Naive thymus-derived CD4-positive, alpha-beta T cell (primary cell): ENCODE results near the gene COLQ. TPM values are rescaled to one million over a fixed set of nuclear protein-coding genes. Genes with fewer than 3 reads are reported as not detected.

Source experiments
- ATAC-seq: fragments of 150-1000 bp; cut with Tn5 transposase; 2 replicates; pipeline ENCODE4 v1.10.0; 2021; ENCODE audit warnings: mild to moderate bottlenecking, moderate library complexity
- CTCF ChIA-PET: fragments of 350-600 bp; sonication (Branson Sonifier 250); formaldehyde crosslinking; loops from one replicate; lab custom pipeline; 2021; ENCODE audit warnings: antibody characterized with exemption; lab: Charles Lee
- POLR2A ChIA-PET: fragments of 350-600 bp; sonication (Branson Sonifier 250); formaldehyde crosslinking; loops from one replicate; lab custom pipeline; 2021; ENCODE audit warnings: antibody characterized with exemption, inconsistent platforms; lab: Charles Lee
- DNase-seq, 9 donors: peaks; one replicate each; pipeline versions ENCODE4 v3.0.0 to v3.0.0-alpha.2; 2020 to 2022; ENCODE audit warnings: mixed read lengths in 1 of 9
- H3K27ac ChIP-seq: one replicate; pipeline ENCODE4 v1.7.0; 2013; ENCODE audit warnings: mild to moderate bottlenecking, low read depth, low read length, moderate library complexity
- H3K27me3 ChIP-seq, 2 donors: one replicate each; pipeline ENCODE4 v1.7.0; 2013; ENCODE audit warnings: low read length in 2 of 2, mild to moderate bottlenecking in 2 of 2, moderate library complexity in 2 of 2; ENCODE audit not compliant: control insufficient read depth in 2 of 2, insufficient read depth in 2 of 2
- H3K36me3 ChIP-seq, 3 experiments: 1 replicate in 2 of 3; 2 replicates in 1 of 3; pipeline ENCODE4 v1.7.0; 2013; ENCODE audit warnings: low read length in 3 of 3, mild to moderate bottlenecking in 3 of 3, moderate library complexity in 1 of 3; ENCODE audit not compliant: insufficient read depth in 3 of 3, control insufficient read depth in 2 of 3
- H3K4me1 ChIP-seq, 2 donors: one replicate each; pipeline ENCODE4 v1.7.0; 2013; ENCODE audit warnings: low read length in 2 of 2, mild to moderate bottlenecking in 2 of 2, moderate library complexity in 1 of 2; ENCODE audit not compliant: control insufficient read depth in 2 of 2, insufficient read depth in 2 of 2
- H3K4me3 ChIP-seq: 2 replicates; pipeline ENCODE4 v1.7.0; 2013; ENCODE audit warnings: mild to moderate bottlenecking, low read length
- H3K9me3 ChIP-seq, 3 experiments: 1 replicate in 2 of 3; 2 replicates in 1 of 3; pipeline ENCODE4 v1.7.0; 2013; ENCODE audit warnings: low read length in 3 of 3; ENCODE audit not compliant: control insufficient read depth in 2 of 3
- H3K27ac Mint-ChIP-seq, 9 donors: one replicate each; pipeline ENCODE4 v1.8.0; 2020 to 2022; ENCODE audit warnings: mixed read lengths in 9 of 9, mild to moderate bottlenecking in 8 of 9, moderate library complexity in 5 of 9, inconsistent platforms in 2 of 9
- H3K27me3 Mint-ChIP-seq, 5 donors: one replicate each; pipeline ENCODE4 v1.8.0; 2021 to 2022; ENCODE audit warnings: mixed read lengths in 5 of 5, mild to moderate bottlenecking in 1 of 5
- H3K36me3 Mint-ChIP-seq, 5 donors: one replicate each; pipeline ENCODE4 v1.8.0; 2020 to 2022; ENCODE audit warnings: mixed read lengths in 5 of 5, mild to moderate bottlenecking in 3 of 5, inconsistent platforms in 1 of 5
- H3K4me1 Mint-ChIP-seq, 7 donors: one replicate each; pipeline ENCODE4 v1.8.0; 2020 to 2022; ENCODE audit warnings: mixed read lengths in 7 of 7, mild to moderate bottlenecking in 3 of 7, inconsistent platforms in 1 of 7
- H3K4me3 Mint-ChIP-seq, 10 donors: one replicate each; pipeline ENCODE4 v1.8.0; 2020 to 2022; ENCODE audit warnings: mild to moderate bottlenecking in 10 of 10, mixed read lengths in 10 of 10, moderate library complexity in 6 of 10, inconsistent platforms in 2 of 10
- H3K9me3 Mint-ChIP-seq, 11 donors: one replicate each; pipeline ENCODE4 v1.8.0; 2020 to 2022; ENCODE audit warnings: mixed read lengths in 11 of 11, mild to moderate bottlenecking in 4 of 11, inconsistent platforms in 1 of 11, moderate library complexity in 1 of 11
- intact Hi-C, 2 donors: fragments of 100-400 bp; cut with micrococcal nuclease; formaldehyde crosslinking; loops; one replicate each; pipeline ENCODE4 v1.15.1; 2023
- polyA plus RNA-seq, 2 donors: library from polyadenylated mRNA; unstranded; fragments of 300-500 nt; fragmentation: Illumina TruSeq; gene quantifications; one replicate each; pipeline ENCODE4 v1.2.3, GENCODE V29; 2021
- total RNA-seq, 6 experiments: library from RNA in 5 of 6; stranded (reverse) in 5 of 6; gene quantifications; 1 replicate in 5 of 6; 2 replicates in 1 of 6; pipeline ENCODE4 v1.2.3 and lab custom pipeline; 2021 to 2026

The COLQ gene
- total and polyA plus RNA-seq, 7 experiments from 2014 or later: 0.26 to 6.6 (median 3.7) TPM

- Mint-ChIP-seq H3K27ac (no peak overlapping the region), H3K27me3 (peaks cover 0 to 13% (median 0%) of the 10 kb centered on the region in 5 donors), H3K4me1 (peaks cover 0 to 4% (median 0%) of the 10 kb centered on the region in 7 donors), H3K4me3 (no peak overlapping the region), H3K9me3 (no peaks in the 10 kb centered on the region), H3K36me3 (peaks cover 0 to 7% (median 3%) of the 10 kb centered on the region in 5 donors)
- ChIA-PET CTCF (no interaction called here), POLR2A (no interaction called here)
- no peaks in the 10 kb centered on the region for H3K27me3 ChIP-seq
- peaks cover 0 to 25% of the 10 kb centered on the region in 2 donors for H3K4me1 ChIP-seq
- no peak for DNase-seq
- H3K9me3 ChIP-seq: no peaks in the 10 kb centered on the region
- H3K4me3 ChIP-seq: no peak overlapping the region
- no peak for ATAC-seq
- intact Hi-C loops: no loop called here
- no peak overlapping the region for H3K27ac ChIP-seq
- no peaks in the 10 kb centered on the region for H3K36me3 ChIP-seq
Measured at GRCh38 chr3:15470849-15471248, 50.7 kb downstream of the COLQ start.

- POLR2A ChIA-PET: no interaction called here
- no peak overlapping the region for H3K4me3 Mint-ChIP-seq
- CTCF ChIA-PET: no interaction called here
Measured at GRCh38 chr3:15470261-15470660, 51.2 kb downstream of the COLQ start.

GRCh38 chr3:15467227-15468181 is 54.0 kb downstream of the COLQ start:
- peak overlapping the region in 3 of 9 donors; percentile 18 to 64 (median 21) for H3K27ac Mint-ChIP-seq
- CTCF ChIA-PET: no interaction called here

More at GRCh38 chr3:15470261-15470660, 51.2 kb downstream of the COLQ start:
- ATAC-seq: no peak
- Histone ChIP-seq H3K9me3 (no peaks in the 10 kb centered on the region), H3K36me3 (no peaks in the 10 kb centered on the region), H3K4me1 (peaks cover 0 to 25% of the 10 kb centered on the region in 2 donors), H3K4me3 (no peak overlapping the region), H3K27ac (no peak overlapping the region), H3K27me3 (no peaks in the 10 kb centered on the region)
- peaks cover 0 to 4% (median 0%) of the 10 kb centered on the region in 7 donors for H3K4me1 Mint-ChIP-seq
- H3K9me3 Mint-ChIP-seq: no peaks in the 10 kb centered on the region
- no peak overlapping the region for H3K27ac Mint-ChIP-seq
- no peak for DNase-seq
- H3K36me3 Mint-ChIP-seq: peaks cover 0 to 7% (median 3%) of the 10 kb centered on the region in 5 donors
- intact Hi-C loops: no loop called here
- peaks cover 0 to 13% (median 0%) of the 10 kb centered on the region in 5 donors for H3K27me3 Mint-ChIP-seq

GRCh38 chr3:15465876-15466585 is 55.5 kb downstream of the COLQ start:
- no peaks in the 10 kb centered on the region for H3K9me3 Mint-ChIP-seq
- CTCF ChIA-PET: no interaction called here
- H3K27ac Mint-ChIP-seq: no peak overlapping the region
- Histone ChIP-seq H3K27ac (no peak overlapping the region), H3K36me3 (no peaks in the 10 kb centered on the region), H3K9me3 (no peaks in the 10 kb centered on the region), H3K4me3 (no peak overlapping the region), H3K4me1 (peaks cover 6 to 29% of the 10 kb centered on the region in 2 donors), H3K27me3 (no peaks in the 10 kb centered on the region)
- no peak for ATAC-seq
- DNase-seq: no peak
- H3K36me3 Mint-ChIP-seq: peaks cover 0 to 9% (median 7%) of the 10 kb centered on the region in 5 donors
- POLR2A ChIA-PET: interaction anchor here (0.5 kb wide), 1 partner anchor 256 kb away, joined by 4 read pairs; no protein-coding TSS in a partner anchor
- H3K27me3 Mint-ChIP-seq: peaks cover 0 to 6% (median 0%) of the 10 kb centered on the region in 5 donors
- intact Hi-C loops: no loop called here
- peaks cover 6 to 19% (median 14%) of the 10 kb centered on the region in 7 donors for H3K4me1 Mint-ChIP-seq
- H3K4me3 Mint-ChIP-seq: no peak overlapping the region

More at GRCh38 chr3:15467227-15468181, 54.0 kb downstream of the COLQ start:
- Histone ChIP-seq H3K27me3 (no peaks in the 10 kb centered on the region), H3K4me3 (no peak overlapping the region), H3K4me1 (peaks cover 0 to 25% of the 10 kb centered on the region in 2 donors), H3K36me3 (no peaks in the 10 kb centered on the region), H3K27ac (no peak overlapping the region), H3K9me3 (no peaks in the 10 kb centered on the region)
- Mint-ChIP-seq H3K36me3 (peaks cover 0 to 9% (median 8%) of the 10 kb centered on the region in 5 donors), H3K4me3 (no peak overlapping the region), H3K27me3 (peaks cover 0 to 13% (median 0%) of the 10 kb centered on the region in 5 donors), H3K4me1 (peaks cover 0 to 9% (median 4%) of the 10 kb centered on the region in 7 donors), H3K9me3 (no peaks in the 10 kb centered on the region)
- ATAC-seq (peak; percentile 57), DNase-seq (no peak)
- POLR2A ChIA-PET: no interaction called here
- intact Hi-C loops: no loop called here

- ATAC-seq (no peak), DNase-seq (peak in 1 of 9 donors; percentile 36)
- POLR2A ChIA-PET: no interaction called here
- no peak overlapping the region for H3K4me3 ChIP-seq
- Mint-ChIP-seq H3K27ac (peak overlapping the region in 1 of 9 donors; percentile 14), H3K4me3 (no peak overlapping the region), H3K36me3 (peaks cover 3 to 11% (median 8%) of the 10 kb centered on the region in 5 donors), H3K4me1 (peaks cover 6 to 30% (median 18%) of the 10 kb centered on the region in 7 donors), H3K9me3 (peaks cover 0 to 5% (median 0%) of the 10 kb centered on the region in 11 donors), H3K27me3 (no peaks in the 10 kb centered on the region)
- peaks cover 7 to 24% of the 10 kb centered on the region in 2 donors for H3K4me1 ChIP-seq
- no peaks in the 10 kb centered on the region for H3K27me3 ChIP-seq
- intact Hi-C loops: no loop called here
- no peak overlapping the region for H3K27ac ChIP-seq
- H3K9me3 ChIP-seq: no peaks in the 10 kb centered on the region
- no peaks in the 10 kb centered on the region for H3K36me3 ChIP-seq
- CTCF ChIA-PET: no interaction called here
Measured at GRCh38 chr3:15462451-15462850, 59.1 kb downstream of the COLQ start.

GRCh38 chr3:15460891-15461531 is 60.5 kb downstream of the COLQ start:
- POLR2A ChIA-PET: no interaction called here

More at GRCh38 chr3:15460891-15461531, 60.5 kb downstream of the COLQ start:
- Histone ChIP-seq H3K27ac (no peak overlapping the region), H3K4me3 (no peak overlapping the region), H3K27me3 (no peaks in the 10 kb centered on the region), H3K4me1 (peaks cover 7 to 14% of the 10 kb centered on the region in 2 donors), H3K36me3 (no peaks in the 10 kb centered on the region), H3K9me3 (no peaks in the 10 kb centered on the region)
- intact Hi-C loops: no loop called here
- Mint-ChIP-seq H3K9me3 (peaks cover 0 to 5% (median 0%) of the 10 kb centered on the region in 11 donors), H3K4me3 (peak overlapping the region in 1 of 10 donors; percentile 12), H3K4me1 (peaks cover 6 to 29% (median 18%) of the 10 kb centered on the region in 7 donors), H3K27me3 (no peaks in the 10 kb centered on the region), H3K36me3 (peaks cover 3 to 10% (median 5%) of the 10 kb centered on the region in 5 donors), H3K27ac (peak overlapping the region in 1 of 9 donors; percentile 90)
- ATAC-seq (peak; percentile 58), DNase-seq (no peak)
- CTCF ChIA-PET: no interaction called here
